A673 (cell line): Measurements from ENCODE around the gene PRKCB. TPM values are rescaled to one million over a fixed set of nuclear protein-coding genes. Genes with fewer than 3 reads are reported as not detected.

Source experiments
- BruUV-seq: library from RNA; stranded (reverse); fragments of 400-500 nt; replicated peaks from 2 replicates; lab custom pipeline; 2021; lab: Mats Ljungman, UMichigan
- CTCF ChIA-PET: fragments of 300-600 bp; sonication (Branson Sonifier 250); formaldehyde crosslinking; loops from one replicate; lab custom pipeline; 2022; ENCODE audit warnings: antibody characterized with exemption; lab: Charles Lee
- POLR2A ChIA-PET: fragments of 300-600 bp; sonication (Branson Sonifier 250); formaldehyde crosslinking; loops from one replicate; lab custom pipeline; 2022; ENCODE audit warnings: antibody characterized with exemption; ENCODE audit not compliant: low non-redundant PET; lab: Charles Lee
- DNase-seq: peaks from one replicate; pipeline ENCODE4 v3.0.0-alpha.2; 2015; ENCODE audit warnings: low spot score
- H3K27ac ChIP-seq: fragments of 200-600 bp; sonication (generic); 2 replicates; pipeline ENCODE4 v1.5.1; 2016; ENCODE audit warnings: mixed run types, low read depth, mild to moderate bottlenecking, mixed read lengths, antibody characterized with exemption, low read length; ENCODE audit not compliant: poor library complexity, severe bottlenecking
- H3K27me3 ChIP-seq: fragments of 200-600 bp; sonication (generic); replicated peaks from 2 replicates; pipeline ENCODE4 v1.6.1; 2017; ENCODE audit warnings: mixed run types, low read depth, mild to moderate bottlenecking, mixed read lengths, antibody characterized with exemption, low read length; ENCODE audit not compliant: insufficient read depth, poor library complexity
- H3K36me3 ChIP-seq: fragments of 200-600 bp; sonication (generic); 2 replicates; pipeline ENCODE4 v1.6.1; 2016; ENCODE audit warnings: mixed run types, mild to moderate bottlenecking, mixed read lengths, antibody characterized with exemption, low read length; ENCODE audit not compliant: insufficient read depth, poor library complexity, severe bottlenecking
- H3K4me1 ChIP-seq: fragments of 200-600 bp; sonication (generic); 2 replicates; pipeline ENCODE4 v1.6.1; 2017; ENCODE audit warnings: mixed run types, mild to moderate bottlenecking, mixed read lengths, antibody characterized with exemption, low read length; ENCODE audit not compliant: insufficient read depth, poor library complexity, severe bottlenecking
- H3K4me3 ChIP-seq: fragments of 200-600 bp; sonication (generic); 2 replicates; pipeline ENCODE4 v1.5.1; 2016; ENCODE audit warnings: low read depth, mixed run types, mild to moderate bottlenecking, mixed read lengths, low read length; ENCODE audit not compliant: poor library complexity, severe bottlenecking
- H3K9me3 ChIP-seq: fragments of 200-600 bp; sonication (generic); 2 replicates; pipeline ENCODE4 v1.6.1; 2016; ENCODE audit warnings: mixed run types, low read depth, mild to moderate bottlenecking, mixed read lengths, antibody characterized with exemption, low read length; ENCODE audit not compliant: poor library complexity, severe bottlenecking
- CTCF ChIP-seq: fragments of 300-800, 200-600 bp; sonication (generic); conservative IDR thresholded peaks from 2 replicates; pipeline ENCODE4 v1.5.1; 2017; ENCODE audit warnings: low read depth, mild to moderate bottlenecking, antibody characterized with exemption, low read length, moderate library complexity, mixed read lengths
- EZH2 ChIP-seq: fragments of 200-600 bp; sonication (generic); IDR thresholded peaks from 2 replicates; pipeline ENCODE4 v1.6.1; 2017; ENCODE audit warnings: borderline replicate concordance, low read depth, mild to moderate bottlenecking, mixed read lengths, antibody characterized with exemption, low read length; ENCODE audit not compliant: poor library complexity, severe bottlenecking
- intact Hi-C: fragments of 100-400 bp; cut with micrococcal nuclease; formaldehyde crosslinking; loops from one replicate; pipeline ENCODE4 v1.10.0; 2022; ENCODE audit not compliant: unreplicated experiment
- total RNA-seq: library from RNA; stranded (reverse); gene quantifications from 2 replicates; pipeline ENCODE4 v1.2.3, GENCODE V29; 2021

PRKCB gene
- total RNA-seq, 1 experiment from 2014 or later: 171 TPM

DNA sequence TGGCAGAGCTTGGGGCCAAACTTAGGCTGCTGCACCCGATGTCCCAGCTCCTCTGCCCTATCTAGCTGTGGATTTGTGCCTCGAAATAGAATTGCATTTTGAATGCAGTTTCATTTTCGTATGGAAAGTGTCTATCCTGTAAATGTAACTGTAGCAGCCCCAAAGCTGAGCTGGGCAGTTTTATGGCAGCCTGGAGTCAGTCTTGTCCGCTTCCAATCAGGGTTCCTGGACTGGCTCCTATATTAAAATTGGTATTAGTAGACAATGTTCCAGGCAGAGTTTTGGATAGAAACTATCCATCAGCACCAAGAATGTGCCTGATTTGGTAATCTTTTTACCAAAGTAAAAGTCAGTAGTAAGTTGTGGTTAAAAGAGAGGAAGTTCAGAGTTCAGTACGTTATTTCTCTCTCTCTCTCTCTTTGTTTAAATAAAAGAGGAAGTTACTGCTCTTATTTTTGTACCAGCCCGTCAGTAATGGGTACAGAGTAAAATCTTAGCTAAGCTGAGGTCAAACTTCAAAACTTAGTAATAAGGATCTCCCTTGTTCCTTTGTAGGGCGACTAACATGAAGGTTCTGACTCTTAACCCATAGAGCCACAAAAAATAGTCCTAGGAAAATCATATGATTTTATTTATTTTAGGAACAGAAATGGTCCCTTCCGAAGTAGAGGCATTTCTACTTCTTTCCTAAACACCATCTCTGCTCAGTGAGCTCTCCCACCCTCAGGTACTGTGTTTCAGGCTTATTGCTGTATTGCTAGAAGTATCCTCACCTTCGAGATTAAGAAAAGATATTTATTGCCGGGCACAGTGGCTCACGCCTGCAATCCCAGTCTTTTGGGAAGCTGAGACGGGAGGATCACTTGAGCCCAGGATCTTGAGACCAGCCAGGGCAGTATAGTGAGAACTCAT, 28.0 kb downstream of the PRKCB start:
- no peaks in the 10 kb centered on the region for H3K36me3 ChIP-seq
- ChIA-PET CTCF (no interaction called here), POLR2A (no interaction called here)
- peak overlapping the region; percentile 19 for H3K4me3 ChIP-seq
- no peaks in the 10 kb centered on the region for H3K9me3 ChIP-seq
- peaks cover 93% of the 10 kb centered on the region for H3K4me1 ChIP-seq
- TF ChIP-seq CTCF (no peak), EZH2 (no peak)
- BruUV-seq: no TSS peak
- intact Hi-C loops: loop anchor here (10.0 kb wide), 2 partner anchors 129 to 451 kb away; no protein-coding TSS in a partner anchor
- DNase-seq: no peak
- peak overlapping the region; percentile 77 for H3K27ac ChIP-seq
- H3K27me3 ChIP-seq: no peaks in the 10 kb centered on the region

DNA sequence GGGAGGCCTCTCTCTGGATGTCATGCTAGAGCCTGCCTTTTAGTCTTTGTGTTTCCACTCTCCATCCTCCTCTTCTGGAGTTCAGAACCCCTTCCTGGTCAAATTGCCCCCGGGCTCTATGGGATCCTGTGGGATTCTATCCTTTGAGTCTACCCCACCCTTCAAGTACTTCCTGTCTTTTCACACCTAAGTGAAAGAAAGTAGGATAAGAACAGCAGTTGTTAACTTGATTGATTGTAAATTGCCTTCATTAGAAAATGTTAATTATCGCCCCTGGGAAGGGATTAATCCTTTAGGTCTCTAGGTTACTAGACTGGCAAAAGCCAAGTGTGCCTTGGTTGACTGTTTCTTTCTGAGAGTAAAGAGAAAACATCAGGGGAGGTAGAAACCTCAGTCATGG, 30.1 kb downstream of the PRKCB start:
- POLR2A ChIA-PET: no interaction called here
- H3K4me3 ChIP-seq: no peak overlapping the region
- no peak for TF ChIP-seq EZH2
- TF ChIP-seq CTCF: no peak
- no peaks in the 10 kb centered on the region for H3K27me3 ChIP-seq
- H3K36me3 ChIP-seq: no peaks in the 10 kb centered on the region
- H3K9me3 ChIP-seq: no peaks in the 10 kb centered on the region
- DNase-seq: no peak
- BruUV-seq: no TSS peak
- CTCF ChIA-PET: no interaction called here
- H3K27ac ChIP-seq: peak overlapping the region; percentile 89
- intact Hi-C loops: loop anchor here (5.0 to 10.0 kb wide), 3 partner anchors 36 to 449 kb away; no protein-coding TSS in a partner anchor
- H3K4me1 ChIP-seq: peaks cover 92% of the 10 kb centered on the region

DNA sequence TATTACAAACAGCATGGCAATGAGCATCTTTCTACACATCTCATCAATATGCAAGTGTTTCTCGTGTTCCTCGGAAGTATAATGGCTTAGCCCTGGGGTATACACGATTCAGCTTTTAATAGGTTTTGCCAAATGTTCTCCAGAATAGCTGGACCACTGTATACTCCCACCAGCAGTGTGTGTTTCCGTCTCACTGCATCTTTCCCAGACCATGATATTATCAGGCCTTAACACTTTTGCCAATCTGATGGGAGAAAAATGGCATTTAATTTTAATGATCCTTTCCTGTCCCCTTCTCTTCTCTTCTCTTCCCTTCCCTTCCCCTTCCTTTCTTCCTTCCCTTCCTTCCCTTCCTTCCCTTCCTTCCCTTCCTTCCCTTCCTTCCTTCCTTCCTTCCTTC, 30.8 kb downstream of the PRKCB start:
- no TSS peak for BruUV-seq
- Histone ChIP-seq H3K4me1 (peaks cover 91% of the 10 kb centered on the region), H3K4me3 (no peak overlapping the region), H3K27ac (peak overlapping the region; percentile 89), H3K27me3 (no peaks in the 10 kb centered on the region), H3K36me3 (no peaks in the 10 kb centered on the region), H3K9me3 (no peaks in the 10 kb centered on the region)
- TF ChIP-seq EZH2: no peak
- TF ChIP-seq CTCF: no peak
- CTCF ChIA-PET: interaction anchor here (1.0 to 1.1 kb wide), 2 partner anchors 10 to 169 kb away, joined by 3 to 5 read pairs; no protein-coding TSS in a partner anchor
- intact Hi-C loops: loop anchor here (5.0 to 10.0 kb wide), 3 partner anchors 36 to 448 kb away; no protein-coding TSS in a partner anchor
- POLR2A ChIA-PET: no interaction called here
- peak; percentile 92 for DNase-seq
